A673 (cell line): ENCODE measurements around the gene MED27.

Experiments
- EZH2 ChIP-seq: fragments of 200-600 bp; sonication (generic); IDR thresholded peaks from 2 replicates; pipeline ENCODE4 v1.6.1; 2017; ENCODE audit warnings: borderline replicate concordance, low read depth, mild to moderate bottlenecking, mixed read lengths, antibody characterized with exemption, low read length; ENCODE audit not compliant: poor library complexity, severe bottlenecking
- TF ChIP-seq, protein P1 (sequence below): fragments of 300-800, 200-600 bp; sonication (generic); conservative IDR thresholded peaks from 2 replicates; pipeline ENCODE4 v1.5.1; 2017; ENCODE audit warnings: low read depth, mild to moderate bottlenecking, antibody characterized with exemption, low read length, moderate library complexity, mixed read lengths

DNA sequence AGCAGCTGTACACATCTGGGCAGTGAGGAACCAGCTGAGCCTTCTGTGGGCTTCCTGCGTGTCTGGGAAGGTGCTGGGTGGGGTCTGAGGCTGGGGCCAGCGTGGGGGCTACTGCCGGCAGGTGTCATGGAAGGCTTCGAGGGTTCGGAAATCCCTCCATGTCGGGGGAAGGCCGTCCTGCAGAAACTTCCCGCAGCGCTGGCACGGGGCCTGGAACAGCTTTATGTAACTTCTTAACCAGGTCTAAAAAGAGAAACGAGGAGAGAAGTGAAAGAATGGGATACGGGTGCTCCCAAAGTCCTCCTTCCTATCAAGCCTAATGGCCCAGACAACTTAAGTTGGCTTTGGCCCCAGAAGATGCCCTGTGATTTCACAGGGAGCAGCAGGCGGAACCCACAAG, 219.2 kb downstream of the MED27 start:
- TF ChIP-seq, protein P1, sequence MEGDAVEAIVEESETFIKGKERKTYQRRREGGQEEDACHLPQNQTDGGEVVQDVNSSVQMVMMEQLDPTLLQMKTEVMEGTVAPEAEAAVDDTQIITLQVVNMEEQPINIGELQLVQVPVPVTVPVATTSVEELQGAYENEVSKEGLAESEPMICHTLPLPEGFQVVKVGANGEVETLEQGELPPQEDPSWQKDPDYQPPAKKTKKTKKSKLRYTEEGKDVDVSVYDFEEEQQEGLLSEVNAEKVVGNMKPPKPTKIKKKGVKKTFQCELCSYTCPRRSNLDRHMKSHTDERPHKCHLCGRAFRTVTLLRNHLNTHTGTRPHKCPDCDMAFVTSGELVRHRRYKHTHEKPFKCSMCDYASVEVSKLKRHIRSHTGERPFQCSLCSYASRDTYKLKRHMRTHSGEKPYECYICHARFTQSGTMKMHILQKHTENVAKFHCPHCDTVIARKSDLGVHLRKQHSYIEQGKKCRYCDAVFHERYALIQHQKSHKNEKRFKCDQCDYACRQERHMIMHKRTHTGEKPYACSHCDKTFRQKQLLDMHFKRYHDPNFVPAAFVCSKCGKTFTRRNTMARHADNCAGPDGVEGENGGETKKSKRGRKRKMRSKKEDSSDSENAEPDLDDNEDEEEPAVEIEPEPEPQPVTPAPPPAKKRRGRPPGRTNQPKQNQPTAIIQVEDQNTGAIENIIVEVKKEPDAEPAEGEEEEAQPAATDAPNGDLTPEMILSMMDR, result no peak
- TF ChIP-seq EZH2, result no peak
